HFFc6 (cell line): ENCODE data around the gene NKAIN1. TPM values are rescaled to one million over a fixed set of nuclear protein-coding genes. Genes with fewer than 3 reads are reported as not detected.
A peak's percentile ranks its signal among the peaks of the same experiment; 100 is the strongest.

ENCODE experiments used
- DNase-seq: peaks from one replicate; pipeline ENCODE4 v3.0.0-alpha.2; 2018
- H3K27ac Mint-ChIP-seq: 2 replicates; pipeline ENCODE4 v1.8.0; 2020; ENCODE audit warnings: mild to moderate bottlenecking, mixed read lengths
- H3K27me3 Mint-ChIP-seq: 2 replicates; pipeline ENCODE4 v1.8.0; 2021; ENCODE audit warnings: mild to moderate bottlenecking, moderate library complexity, mixed read lengths; ENCODE audit not compliant: insufficient read depth
- H3K36me3 Mint-ChIP-seq: 2 replicates; pipeline ENCODE4 v1.8.0; 2021; ENCODE audit warnings: low read depth, mixed read lengths
- H3K4me1 Mint-ChIP-seq: 2 replicates; pipeline ENCODE4 v1.8.0; 2020; ENCODE audit warnings: low read depth, mixed read lengths
- H3K4me3 Mint-ChIP-seq: 2 replicates; pipeline ENCODE4 v1.8.0; 2020; ENCODE audit warnings: mild to moderate bottlenecking, moderate library complexity, mixed read lengths
- H3K9me3 Mint-ChIP-seq: 2 replicates; pipeline ENCODE4 v1.8.0; 2020; ENCODE audit warnings: mild to moderate bottlenecking, mixed read lengths
- total RNA-seq, 6 experiments: library from RNA; stranded (reverse); fragmentation: NEBNext Ultra II Directional; extraction: Animal tissue kit (Norgen Biotek cat#: 25700); gene quantifications; 2 replicates in 1 of 6; 3 replicates in 5 of 6; pipeline ENCODE4 v1.2.3, GENCODE V29; 2021
- TF ChIP-seq, protein P1 (sequence below): fragments of 200-600 bp; sonication (generic); IDR thresholded peaks from 2 replicates; pipeline ENCODE4 v1.5.0; 2021; ENCODE audit warnings: antibody characterized with exemption, mild to moderate bottlenecking

NKAIN1 gene
- total RNA-seq, 6 experiments from 2014 or later = not detected

DNA sequence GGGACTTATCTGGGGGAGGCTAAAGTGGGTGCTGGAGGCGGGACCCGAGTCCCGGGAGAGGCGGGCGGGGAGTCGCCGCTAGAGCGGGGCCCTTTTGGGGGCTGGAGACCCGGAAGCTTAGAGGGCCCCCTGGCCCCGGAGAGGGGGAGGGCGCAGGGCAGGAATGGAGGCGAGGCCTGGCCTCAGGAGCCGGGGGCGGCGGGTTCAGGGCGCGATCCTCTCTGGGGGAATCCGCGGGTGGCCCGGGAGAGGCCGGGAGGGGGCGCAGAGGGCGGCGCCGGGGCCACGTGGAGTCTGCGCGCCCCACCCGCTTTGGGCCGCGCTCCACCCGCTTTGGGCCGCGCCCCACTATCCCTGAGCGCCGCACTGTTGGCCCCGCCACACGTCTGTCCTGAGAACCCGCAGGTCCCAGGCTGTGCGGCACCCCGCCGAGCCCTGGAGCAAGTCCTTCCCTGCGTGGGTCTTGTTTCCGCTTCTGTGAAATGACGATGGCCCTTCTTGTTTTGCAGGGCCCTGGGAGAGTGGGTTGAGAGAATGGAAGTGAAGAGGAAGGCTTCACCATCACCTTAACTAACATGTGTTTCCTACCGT, 84.4 kb downstream of the NKAIN1 start:
- TF ChIP-seq, protein P1, sequence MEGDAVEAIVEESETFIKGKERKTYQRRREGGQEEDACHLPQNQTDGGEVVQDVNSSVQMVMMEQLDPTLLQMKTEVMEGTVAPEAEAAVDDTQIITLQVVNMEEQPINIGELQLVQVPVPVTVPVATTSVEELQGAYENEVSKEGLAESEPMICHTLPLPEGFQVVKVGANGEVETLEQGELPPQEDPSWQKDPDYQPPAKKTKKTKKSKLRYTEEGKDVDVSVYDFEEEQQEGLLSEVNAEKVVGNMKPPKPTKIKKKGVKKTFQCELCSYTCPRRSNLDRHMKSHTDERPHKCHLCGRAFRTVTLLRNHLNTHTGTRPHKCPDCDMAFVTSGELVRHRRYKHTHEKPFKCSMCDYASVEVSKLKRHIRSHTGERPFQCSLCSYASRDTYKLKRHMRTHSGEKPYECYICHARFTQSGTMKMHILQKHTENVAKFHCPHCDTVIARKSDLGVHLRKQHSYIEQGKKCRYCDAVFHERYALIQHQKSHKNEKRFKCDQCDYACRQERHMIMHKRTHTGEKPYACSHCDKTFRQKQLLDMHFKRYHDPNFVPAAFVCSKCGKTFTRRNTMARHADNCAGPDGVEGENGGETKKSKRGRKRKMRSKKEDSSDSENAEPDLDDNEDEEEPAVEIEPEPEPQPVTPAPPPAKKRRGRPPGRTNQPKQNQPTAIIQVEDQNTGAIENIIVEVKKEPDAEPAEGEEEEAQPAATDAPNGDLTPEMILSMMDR = peak; percentile 73
- H3K27ac Mint-ChIP-seq = peak overlapping the region; percentile 87
- H3K9me3 Mint-ChIP-seq = no peaks in the 10 kb centered on the region
- peak overlapping the region; percentile 93 for H3K4me3 Mint-ChIP-seq
- H3K27me3 Mint-ChIP-seq = no peaks in the 10 kb centered on the region
- H3K4me1 Mint-ChIP-seq = peaks cover 28% of the 10 kb centered on the region
- DNase-seq = peak; percentile 32
- no peaks in the 10 kb centered on the region for H3K36me3 Mint-ChIP-seq

DNA sequence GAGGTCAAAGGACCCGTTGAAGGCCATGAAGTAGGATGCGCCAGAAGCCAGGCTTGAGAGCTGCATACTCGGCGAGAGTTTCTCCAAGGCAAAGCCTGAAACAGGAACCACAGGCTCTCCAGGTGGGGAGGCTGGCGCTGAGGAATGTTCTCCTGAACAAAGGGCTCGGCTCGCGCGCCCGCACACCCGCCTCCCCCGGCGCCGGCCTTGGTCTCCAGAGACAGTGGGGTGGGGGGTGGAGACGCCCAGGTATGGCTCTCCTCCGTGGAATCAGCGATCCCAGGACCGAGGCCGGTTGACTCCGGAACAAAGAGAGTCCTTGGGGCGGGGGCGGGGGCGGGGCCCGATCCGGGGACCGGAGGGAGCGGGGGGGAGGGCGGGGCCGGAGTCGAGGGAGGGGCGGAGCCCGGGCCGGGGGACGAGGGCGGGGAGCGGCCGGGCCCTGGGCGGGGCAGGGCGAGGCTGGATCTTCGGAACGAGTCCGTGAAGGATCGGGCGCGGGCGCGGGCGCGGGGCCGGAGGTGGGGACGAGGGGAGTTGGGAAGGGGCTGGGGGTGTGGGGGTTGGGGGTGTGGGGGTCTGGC, 85.0 kb downstream of the NKAIN1 start:
- Mint-ChIP-seq H3K9me3 (no peaks in the 10 kb centered on the region), H3K4me1 (peaks cover 28% of the 10 kb centered on the region), H3K27me3 (no peaks in the 10 kb centered on the region), H3K27ac (peak overlapping the region; percentile 78), H3K36me3 (no peaks in the 10 kb centered on the region), H3K4me3 (peak overlapping the region; percentile 93)
- peak; percentile 55 for DNase-seq
- TF ChIP-seq, protein P1 = no peak

GRCh38 chr1:31154000-31154631, 85.6 kb downstream of the NKAIN1 start:
- H3K4me1 Mint-ChIP-seq = peaks cover 28% of the 10 kb centered on the region
- no peak for DNase-seq
- no peaks in the 10 kb centered on the region for H3K36me3 Mint-ChIP-seq
- no peaks in the 10 kb centered on the region for H3K27me3 Mint-ChIP-seq
- H3K27ac Mint-ChIP-seq = peak overlapping the region; percentile 78
- TF ChIP-seq, protein P1 = no peak
- H3K4me3 Mint-ChIP-seq = peak overlapping the region; percentile 79
- no peaks in the 10 kb centered on the region for H3K9me3 Mint-ChIP-seq

GRCh38 chr1:31153423-31153822, 86.3 kb downstream of the NKAIN1 start:
- no peaks in the 10 kb centered on the region for H3K36me3 Mint-ChIP-seq
- peaks cover 28% of the 10 kb centered on the region for H3K4me1 Mint-ChIP-seq
- DNase-seq = no peak
- no peaks in the 10 kb centered on the region for H3K27me3 Mint-ChIP-seq
- no peaks in the 10 kb centered on the region for H3K9me3 Mint-ChIP-seq
- H3K27ac Mint-ChIP-seq = peak overlapping the region; percentile 29; the same call in 1 of the 2 replicates
- no peak overlapping the region for H3K4me3 Mint-ChIP-seq
- TF ChIP-seq, protein P1 = no peak

DNA sequence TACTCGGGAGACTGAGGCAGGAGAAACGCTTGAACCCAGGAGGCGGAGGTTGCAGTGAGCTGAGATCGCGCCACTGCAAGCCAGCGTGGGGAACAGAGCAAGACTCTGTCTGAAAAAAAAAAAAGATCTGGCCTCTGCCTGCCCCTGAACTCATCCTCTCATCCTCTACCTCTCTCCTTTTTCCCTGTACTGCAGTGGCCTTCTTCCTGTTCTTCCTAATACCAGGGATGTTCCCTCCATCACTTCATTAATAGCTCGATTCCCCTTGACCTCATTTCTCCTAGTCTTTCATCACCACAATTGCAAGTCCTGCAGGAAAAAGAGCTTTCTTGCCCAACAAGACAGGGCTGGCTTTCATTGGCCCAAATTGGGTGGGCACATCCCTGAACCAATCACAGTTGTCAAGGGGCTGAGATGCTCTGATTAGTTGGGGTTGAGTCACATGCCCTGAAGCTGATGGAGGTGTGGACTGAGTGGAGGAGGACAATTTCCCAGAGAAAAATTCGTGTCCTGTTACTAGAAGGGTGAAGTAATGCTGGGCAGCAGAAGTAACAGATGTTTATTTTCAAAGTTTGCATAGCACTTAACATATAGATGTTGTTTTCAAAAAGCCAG, 87.4 kb downstream of the NKAIN1 start:
- peak; percentile 93 for DNase-seq
- Mint-ChIP-seq H3K36me3 (no peaks in the 10 kb centered on the region), H3K4me3 (peak overlapping the region; percentile 11), H3K27ac (peak overlapping the region; percentile 22), H3K27me3 (no peaks in the 10 kb centered on the region; the same call in 1 of the 2 replicates), H3K4me1 (peaks cover 28% of the 10 kb centered on the region), H3K9me3 (no peaks in the 10 kb centered on the region)
- TF ChIP-seq, protein P1 = no peak
